ENCODE measurements around the gene MAGEF1. TPM values are rescaled to one million over a fixed set of nuclear protein-coding genes. Genes with fewer than 3 reads are reported as not detected.
A peak's percentile ranks its signal among the peaks of the same experiment; 100 is the strongest.

The MAGEF1 gene
- total RNA-seq, 1 experiment from 2014 or later = 31.9 TPM

DNA sequence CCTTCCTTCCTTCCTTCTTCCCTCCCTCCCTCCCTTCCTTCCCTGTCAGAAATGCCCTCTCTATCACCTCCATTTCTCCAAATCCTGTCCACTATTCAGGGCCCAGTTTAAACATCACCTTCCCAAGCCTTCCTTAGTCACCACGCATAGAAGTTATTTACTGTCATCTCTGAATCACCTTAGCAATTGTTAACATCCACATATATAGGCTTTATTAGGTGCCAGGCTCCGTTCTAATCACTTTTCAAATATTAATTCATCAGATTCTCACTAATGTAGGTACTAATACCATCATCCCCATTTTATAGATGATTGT, 1.1 kb upstream of the MAGEF1 start:
- H3K4me1 Mint-ChIP-seq = peaks cover 32 to 49% of the 10 kb centered on the region in 2 experiments
- H2BK5ac ChIP-seq (ENCODE audit: insufficient read length, low read length) = no peak overlapping the region
- no peak overlapping the region for H2BK120ac ChIP-seq (ENCODE audit: low read depth, low read length, poor library complexity, severe bottlenecking)
- H3K18ac ChIP-seq (ENCODE audit: insufficient read length, low read depth, low read length) = no peak overlapping the region
- no CpG with 5 or more reads among the region's 2 CpGs for WGBS (ENCODE audit: extremely low coverage, insufficient read length, low lambda C conversion rate)
- no peak overlapping the region for H2BK20ac ChIP-seq (ENCODE audit: low read depth, low read length, poor library complexity, severe bottlenecking)
- H3K23ac ChIP-seq (ENCODE audit: insufficient read length, low read depth, low read length) = no peak overlapping the region
- H3K4ac ChIP-seq (ENCODE audit: low read depth, low read length) = no peak overlapping the region
- no peak overlapping the region for H2AK5ac ChIP-seq (ENCODE audit: insufficient read length, low read length)
- H2AFZ ChIP-seq (ENCODE audit: low read length) = no peak overlapping the region
- H4K91ac ChIP-seq (ENCODE audit: insufficient read length, low read depth, low read length) = no peak overlapping the region
- H3K79me2 ChIP-seq (ENCODE audit: insufficient read depth, low read length) = peaks cover 6% of the 10 kb centered on the region
- H3K27ac Mint-ChIP-seq = no peak overlapping the region
- H3K4me3 Mint-ChIP-seq = peak overlapping the region in 1 of 2 experiments; percentile 70; a peak in 2 of 5 replicates
- H3K9me3 Mint-ChIP-seq = no peaks in the 10 kb centered on the region
- no peak overlapping the region for H3K56ac ChIP-seq (ENCODE audit: insufficient read length, low read depth, low read length)
- no peaks in the 10 kb centered on the region for H3K79me1 ChIP-seq (ENCODE audit: insufficient read depth, low read depth, low read length, poor library complexity, severe bottlenecking)
- H3K36me3 Mint-ChIP-seq (ENCODE audit: insufficient read depth in 1 of 3, low read depth in 3 of 3) = peaks cover 17 to 24% (median 22%) of the 10 kb centered on the region in 3 experiments
- H3K27me3 Mint-ChIP-seq (ENCODE audit: low read depth) = no peaks in the 10 kb centered on the region; the same call in 1 of the 2 replicates
- peaks cover 12% of the 10 kb centered on the region for H3K23me2 ChIP-seq (ENCODE audit: insufficient read length, low read depth, low read length, poor library complexity, severe bottlenecking)
- H4K8ac ChIP-seq (replicated peaks; ENCODE audit: insufficient read length, low read depth, low read length) = no peak overlapping the region
- no peak overlapping the region for H3K4me2 ChIP-seq (ENCODE audit: insufficient read depth, insufficient read length, low read length)
- no peak overlapping the region for H4K5ac ChIP-seq (ENCODE audit: insufficient read length, low read depth, low read length)
- H3K14ac ChIP-seq (ENCODE audit: insufficient read depth, low read length) = no peak overlapping the region
- TF ChIP-seq CTCF (conservative IDR thresholded peaks at IDR 0.05) = no peak
- no peak overlapping the region for H3K27ac ChIP-seq (ENCODE audit: insufficient read length, low read depth, low read length)
- H3K9me3 ChIP-seq (ENCODE audit: control insufficient read depth, low read depth, low read length) = peaks cover under 1% of the 10 kb centered on the region
- H2BK15ac ChIP-seq (ENCODE audit: low read depth, low read length) = no peak overlapping the region
- H3K9ac ChIP-seq (ENCODE audit: extremely low read depth, insufficient read length, low read length) = no peak overlapping the region
- H3K4me1 ChIP-seq (ENCODE audit: insufficient read depth, low read length) = peaks cover 6% of the 10 kb centered on the region; the same call in 1 of the 2 replicates
- no peak for DNase-seq
- no peaks in the 10 kb centered on the region for H3K27me3 ChIP-seq (ENCODE audit: insufficient read depth, low read length)
- H4K20me1 ChIP-seq (ENCODE audit: control insufficient read depth, insufficient read depth, insufficient read length) = no peaks in the 10 kb centered on the region
- no peak overlapping the region for H3T11ph ChIP-seq (ENCODE audit: low read length)
- no peak overlapping the region for H2BK12ac ChIP-seq (ENCODE audit: insufficient read length, low read depth, low read length)
